PC-9 (cell line): ENCODE results near the gene DLGAP4. TPM values are rescaled to one million over a fixed set of nuclear protein-coding genes. Genes with fewer than 3 reads are reported as not detected.

Experiments
- BruUV-seq: library from RNA; stranded (reverse); fragments of 400-500 nt; replicated peaks from 2 replicates; lab custom pipeline; 2021; lab: Mats Ljungman, UMichigan
- CTCF ChIA-PET: fragments of 300-600 bp; sonication (Branson Sonifier 250); formaldehyde crosslinking; loops from one replicate; lab custom pipeline; 2022; ENCODE audit warnings: antibody characterized with exemption; lab: Charles Lee
- POLR2A ChIA-PET: fragments of 300-600 bp; sonication (Branson Sonifier 250); formaldehyde crosslinking; loops from one replicate; lab custom pipeline; 2022; ENCODE audit warnings: antibody characterized with exemption; ENCODE audit not compliant: unreplicated experiment; lab: Charles Lee
- DNase-seq, 2 experiments: peaks; one replicate each; pipeline versions ENCODE4 v3.0.0 to v3.0.0-alpha.2; 2015 to 2022; ENCODE audit warnings: mixed read lengths in 1 of 2
- H2AFZ ChIP-seq: fragments of 200-600 bp; sonication (generic); 2 replicates; pipeline ENCODE4 v1.8.1; 2017; ENCODE audit warnings: antibody characterized with exemption
- H3F3A ChIP-seq: fragments of 200-600 bp; sonication (generic); 2 replicates; pipeline ENCODE4 v1.8.1; 2017; ENCODE audit warnings: antibody characterized with exemption, mild to moderate bottlenecking, low read depth; ENCODE audit not compliant: insufficient read depth
- H3K27ac ChIP-seq: fragments of 200-600 bp; sonication (generic); 2 replicates; pipeline ENCODE4 v1.6.1; 2016; ENCODE audit warnings: mixed run types
- H3K27me3 ChIP-seq: fragments of 200-600 bp; sonication (generic); 2 replicates; pipeline ENCODE4 v1.6.1; 2016; ENCODE audit warnings: low read depth, mixed run types; ENCODE audit not compliant: insufficient read depth
- H3K36me3 ChIP-seq: fragments of 200-600 bp; sonication (generic); 2 replicates; pipeline ENCODE4 v1.6.1; 2016; ENCODE audit warnings: low read depth, mixed run types
- H3K4me1 ChIP-seq: fragments of 200-600 bp; sonication (generic); replicated peaks from 2 replicates; pipeline ENCODE4 v1.6.1; 2016; ENCODE audit warnings: mixed run types; ENCODE audit not compliant: insufficient read depth
- H3K4me2 ChIP-seq: fragments of 200-600 bp; sonication (generic); 2 replicates; pipeline ENCODE4 v1.6.1; 2017; ENCODE audit warnings: mixed run types
- H3K4me3 ChIP-seq: fragments of 200-600 bp; sonication (generic); 2 replicates; pipeline ENCODE4 v1.6.1; 2016; ENCODE audit warnings: mixed run types
- H3K79me2 ChIP-seq: fragments of 200-600 bp; sonication (generic); 2 replicates; pipeline ENCODE4 v1.6.1; 2017; ENCODE audit warnings: low read depth, mixed run types
- H3K9me2 ChIP-seq: fragments of 200-600 bp; sonication (generic); 2 replicates; pipeline ENCODE4 v1.8.1; 2017; ENCODE audit warnings: mild to moderate bottlenecking; ENCODE audit not compliant: insufficient read depth
- H3K9me3 ChIP-seq: fragments of 200-600 bp; sonication (generic); 2 replicates; pipeline ENCODE4 v1.8.1; 2016; ENCODE audit warnings: low read depth; ENCODE audit not compliant: insufficient read depth
- H4K20me1 ChIP-seq: fragments of 200-600 bp; sonication (generic); 2 replicates; pipeline ENCODE4 v1.8.1; 2017; ENCODE audit not compliant: insufficient read depth
- EZH2 ChIP-seq: fragments of 200-600 bp; sonication (generic); IDR thresholded peaks from 2 replicates; pipeline ENCODE4 v1.8.0; 2017; ENCODE audit warnings: antibody characterized with exemption, low read depth
- intact Hi-C: fragments of 100-400 bp; cut with micrococcal nuclease; formaldehyde crosslinking; loops from one replicate; pipeline ENCODE4 v1.10.0; 2022; ENCODE audit not compliant: unreplicated experiment
- total RNA-seq: library from RNA; stranded (reverse); gene quantifications from 2 replicates; pipeline ENCODE4 v1.2.3, GENCODE V29; 2021
- TF ChIP-seq, protein P1 (sequence below): fragments of 200-600 bp; sonication (generic); conservative IDR thresholded peaks from 2 replicates; pipeline ENCODE4 v1.6.1; 2017; ENCODE audit warnings: mixed run types, antibody characterized with exemption, mild to moderate bottlenecking, moderate library complexity

DLGAP4 gene
- total RNA-seq, 1 experiment from 2014 or later: 62.6 TPM

DNA sequence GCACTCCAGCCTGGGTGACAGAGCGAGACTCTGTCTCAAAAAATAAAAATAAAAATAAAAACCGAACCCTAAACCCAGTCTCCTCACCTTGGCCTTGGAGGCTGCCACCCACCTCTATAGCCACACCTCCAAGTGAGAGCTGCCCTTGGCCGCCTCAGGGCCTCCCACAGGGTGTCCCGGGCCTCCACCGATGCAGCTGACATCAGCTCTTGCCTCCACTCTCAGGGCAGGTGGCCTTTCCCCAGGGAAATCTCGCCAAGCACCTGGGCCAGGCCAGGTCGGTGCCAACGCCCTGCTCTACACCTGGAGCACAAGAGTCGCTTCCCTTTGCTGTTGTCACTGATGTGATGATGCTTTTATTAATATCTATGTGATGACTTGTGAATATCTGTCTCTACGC lies 226.2 kb downstream of the DLGAP4 start:
- Histone ChIP-seq H2AFZ (no peak overlapping the region), H3K4me3 (no peak overlapping the region), H3K27me3 (no peaks in the 10 kb centered on the region), H3F3A (no peaks in the 10 kb centered on the region), H3K4me1 (no peaks in the 10 kb centered on the region), H3K4me2 (no peak overlapping the region), H3K27ac (no peak overlapping the region), H3K9me3 (no peaks in the 10 kb centered on the region), H3K36me3 (no peaks in the 10 kb centered on the region), H3K9me2 (no peaks in the 10 kb centered on the region), H3K79me2 (no peaks in the 10 kb centered on the region), H4K20me1 (no peaks in the 10 kb centered on the region)
- TF ChIP-seq EZH2: no peak
- TF ChIP-seq, protein P1, sequence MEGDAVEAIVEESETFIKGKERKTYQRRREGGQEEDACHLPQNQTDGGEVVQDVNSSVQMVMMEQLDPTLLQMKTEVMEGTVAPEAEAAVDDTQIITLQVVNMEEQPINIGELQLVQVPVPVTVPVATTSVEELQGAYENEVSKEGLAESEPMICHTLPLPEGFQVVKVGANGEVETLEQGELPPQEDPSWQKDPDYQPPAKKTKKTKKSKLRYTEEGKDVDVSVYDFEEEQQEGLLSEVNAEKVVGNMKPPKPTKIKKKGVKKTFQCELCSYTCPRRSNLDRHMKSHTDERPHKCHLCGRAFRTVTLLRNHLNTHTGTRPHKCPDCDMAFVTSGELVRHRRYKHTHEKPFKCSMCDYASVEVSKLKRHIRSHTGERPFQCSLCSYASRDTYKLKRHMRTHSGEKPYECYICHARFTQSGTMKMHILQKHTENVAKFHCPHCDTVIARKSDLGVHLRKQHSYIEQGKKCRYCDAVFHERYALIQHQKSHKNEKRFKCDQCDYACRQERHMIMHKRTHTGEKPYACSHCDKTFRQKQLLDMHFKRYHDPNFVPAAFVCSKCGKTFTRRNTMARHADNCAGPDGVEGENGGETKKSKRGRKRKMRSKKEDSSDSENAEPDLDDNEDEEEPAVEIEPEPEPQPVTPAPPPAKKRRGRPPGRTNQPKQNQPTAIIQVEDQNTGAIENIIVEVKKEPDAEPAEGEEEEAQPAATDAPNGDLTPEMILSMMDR: no peak
- DNase-seq: no peak
- intact Hi-C loops: no loop called here
- BruUV-seq: no TSS peak
- POLR2A ChIA-PET: no interaction called here
- CTCF ChIA-PET: no interaction called here

DNA sequence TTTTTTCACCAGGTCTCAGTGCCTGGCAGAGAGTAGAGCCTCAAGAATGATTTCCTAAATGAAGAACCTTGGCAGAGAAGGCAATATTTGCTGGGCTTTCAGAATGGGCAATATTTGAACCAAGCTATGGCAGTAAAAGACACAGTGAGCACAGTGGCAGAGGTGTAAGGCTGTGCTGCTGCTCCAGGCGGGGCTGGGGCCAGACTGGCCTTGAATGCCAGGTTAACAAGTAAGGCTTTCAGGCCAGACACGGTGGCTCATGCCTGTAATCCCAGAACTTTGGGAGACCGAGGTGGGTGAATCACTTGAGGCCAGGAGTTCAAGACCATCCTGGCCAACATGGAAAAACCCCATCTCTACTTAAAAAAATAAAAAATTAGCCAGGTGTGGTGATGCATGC lies 226.7 kb downstream of the DLGAP4 start:
- TF ChIP-seq, protein P1: no peak
- no peak for TF ChIP-seq EZH2
- ChIA-PET POLR2A (no interaction called here), CTCF (no interaction called here)
- Histone ChIP-seq H3K27ac (no peak overlapping the region), H3K4me3 (no peak overlapping the region), H2AFZ (no peak overlapping the region), H3K9me2 (no peaks in the 10 kb centered on the region), H3K36me3 (no peaks in the 10 kb centered on the region), H4K20me1 (no peaks in the 10 kb centered on the region), H3K9me3 (no peaks in the 10 kb centered on the region), H3K79me2 (no peaks in the 10 kb centered on the region), H3K27me3 (no peaks in the 10 kb centered on the region), H3F3A (no peaks in the 10 kb centered on the region), H3K4me2 (no peak overlapping the region), H3K4me1 (no peaks in the 10 kb centered on the region)
- intact Hi-C loops: no loop called here
- no peak for DNase-seq
- BruUV-seq: no TSS peak

DNA sequence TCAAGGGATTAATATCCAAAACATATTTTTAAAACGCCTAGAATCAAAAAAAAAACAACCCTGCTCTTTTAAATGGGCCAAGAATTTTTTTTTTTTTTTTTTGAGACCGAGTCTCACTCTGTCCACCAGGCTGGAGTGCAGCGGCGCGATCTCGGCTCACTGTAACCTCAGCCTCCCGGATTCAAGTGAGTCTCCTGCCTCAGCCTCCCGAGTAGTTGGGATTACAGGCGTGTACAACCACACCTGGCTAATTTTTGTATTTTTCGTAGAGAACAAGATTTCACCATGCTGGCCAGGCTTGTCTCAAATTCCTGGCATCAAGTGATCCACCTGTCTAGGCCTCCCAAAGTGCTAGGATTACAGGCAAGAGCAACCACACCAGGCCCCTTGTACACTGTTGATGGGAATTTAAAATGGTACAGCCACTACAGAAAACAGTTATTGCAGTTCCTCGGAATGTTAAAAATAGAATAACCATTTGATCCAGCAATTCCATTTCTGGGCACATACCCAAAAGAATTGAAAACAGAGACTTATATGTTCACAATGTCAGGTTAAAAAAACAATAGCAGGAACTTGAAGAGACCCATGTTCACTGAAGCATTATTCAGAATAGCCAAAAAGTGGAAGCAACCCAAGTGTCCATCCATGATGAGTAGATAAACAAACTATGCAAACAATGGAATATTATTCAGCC lies 232.0 kb downstream of the DLGAP4 start:
- intact Hi-C loops: no loop called here
- Histone ChIP-seq H3F3A (no peaks in the 10 kb centered on the region), H3K4me1 (no peaks in the 10 kb centered on the region), H3K9me2 (no peaks in the 10 kb centered on the region), H3K36me3 (no peaks in the 10 kb centered on the region), H3K4me3 (no peak overlapping the region), H3K27ac (no peak overlapping the region), H4K20me1 (no peaks in the 10 kb centered on the region), H3K4me2 (no peak overlapping the region), H3K79me2 (no peaks in the 10 kb centered on the region), H3K27me3 (no peaks in the 10 kb centered on the region), H3K9me3 (no peaks in the 10 kb centered on the region), H2AFZ (no peak overlapping the region)
- TF ChIP-seq EZH2: no peak
- TF ChIP-seq, protein P1: no peak
- no TSS peak for BruUV-seq
- ChIA-PET POLR2A (interaction anchor here (0.6 kb wide), 1 partner anchor 63 kb away, joined by 11 read pairs; no protein-coding TSS in a partner anchor), CTCF (no interaction called here)
- DNase-seq: no peak
